ENCODE measurements around the gene KIF17. TPM values are rescaled to one million over a fixed set of nuclear protein-coding genes. Genes with fewer than 3 reads are reported as not detected.

KIF17 gene
- 2.4 TPM for total RNA-seq

GRCh38 chr1:20717452-20718342 is at the start of gene KIF17:
KIF17 (minus strand) TSS chr1:20718007; CDS start chr1:20717706, 301 bp downstream.
- DNase-seq: peak; percentile 79

GRCh38 chr1:20767271-20767670 is 49.5 kb upstream of the KIF17 start:
- DNase-seq: no peak

GRCh38 chr1:20763417-20763816 is 45.6 kb upstream of the KIF17 start:
- no peak for DNase-seq

- no peak for DNase-seq
Measured at GRCh38 chr1:20760322-20760721, 42.5 kb upstream of the KIF17 start.

GRCh38 chr1:20753589-20753988 is 35.8 kb upstream of the KIF17 start:
- DNase-seq: no peak

- no peak for DNase-seq
Measured at GRCh38 chr1:20751462-20751990, 33.7 kb upstream of the KIF17 start.

GRCh38 chr1:20742671-20743070 is 24.9 kb upstream of the KIF17 start:
- DNase-seq: no peak

- no peak for DNase-seq
Measured at GRCh38 chr1:20740781-20741180, 23.0 kb upstream of the KIF17 start.

GRCh38 chr1:20739225-20739624 is 21.4 kb upstream of the KIF17 start:
- DNase-seq: no peak

GRCh38 chr1:20735581-20736111 is 17.8 kb upstream of the KIF17 start:
- DNase-seq: no peak

- no peak for DNase-seq
Measured at GRCh38 chr1:20733360-20733975, 15.7 kb upstream of the KIF17 start.

GRCh38 chr1:20732588-20733359 is 15.0 kb upstream of the KIF17 start, which contains the start of gene SH2D5:
SH2D5 (minus strand) TSS chr1:20732703; CDS start chr1:20728044, 4,659 bp downstream.
- peak; percentile 74 for DNase-seq

GRCh38 chr1:20732071-20732587 is 14.3 kb upstream of the KIF17 start:
- DNase-seq: peak; percentile 72

- no peak for DNase-seq
Measured at GRCh38 chr1:20731057-20731991, 13.5 kb upstream of the KIF17 start.

GRCh38 chr1:20730690-20731056 is 12.9 kb upstream of the KIF17 start:
- no peak for DNase-seq

GRCh38 chr1:20729990-20730689 is 12.3 kb upstream of the KIF17 start:
- no peak for DNase-seq

- DNase-seq: no peak
Measured at GRCh38 chr1:20729155-20729931, 11.5 kb upstream of the KIF17 start.

GRCh38 chr1:20728371-20729154 is 10.8 kb upstream of the KIF17 start:
- DNase-seq: no peak

Measured in tongue (tissue), 2 donors.